Memory B cell (primary cell): ENCODE results near the gene MYZAP.

Source experiments
- ATAC-seq: fragments of 150-1000 bp; cut with Tn5 transposase; 2 replicates; pipeline ENCODE4 v1.10.0; 2021; ENCODE audit warnings: low read depth, mild to moderate bottlenecking, moderate library complexity
- DNase-seq, 2 donors: peaks; one replicate each; pipeline ENCODE4 v3.0.0; 2022; ENCODE audit warnings: low spot score in 2 of 2
- H3K27ac Mint-ChIP-seq: one replicate; pipeline ENCODE4 v1.8.0; 2022; ENCODE audit warnings: mild to moderate bottlenecking, moderate library complexity, mixed read lengths
- H3K27me3 Mint-ChIP-seq: one replicate; pipeline ENCODE4 v1.8.0; 2022; ENCODE audit warnings: mixed read lengths
- H3K36me3 Mint-ChIP-seq: one replicate; pipeline ENCODE4 v1.8.0; 2022; ENCODE audit warnings: mild to moderate bottlenecking, mixed read lengths
- H3K4me1 Mint-ChIP-seq: one replicate; pipeline ENCODE4 v1.8.0; 2022; ENCODE audit warnings: mixed read lengths
- H3K4me3 Mint-ChIP-seq: one replicate; pipeline ENCODE4 v1.8.0; 2022; ENCODE audit warnings: mild to moderate bottlenecking, moderate library complexity, mixed read lengths
- H3K9me3 Mint-ChIP-seq: one replicate; pipeline ENCODE4 v1.8.0; 2022; ENCODE audit warnings: mixed read lengths

Gene MYZAP

DNA sequence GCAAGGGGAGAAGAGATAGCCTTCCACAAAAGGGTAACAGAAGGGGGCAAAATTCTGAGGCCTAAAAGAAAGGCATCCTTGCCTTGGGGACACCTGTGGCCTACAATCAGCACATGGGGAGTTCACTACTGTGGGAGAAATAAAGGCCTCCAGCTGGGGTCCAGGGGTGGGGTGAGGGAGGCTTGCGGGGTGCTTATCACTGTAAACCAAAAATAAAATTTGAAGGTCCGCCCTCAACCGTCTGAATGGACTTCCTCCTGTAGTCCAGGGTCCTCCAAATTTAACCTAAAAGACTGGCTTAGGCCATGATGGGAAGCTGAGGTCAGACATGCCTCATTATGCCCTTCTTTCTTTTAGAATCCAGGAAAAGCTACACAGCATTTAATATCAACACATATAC, 112.7 kb downstream of the MYZAP start:
- no peak for DNase-seq
- Mint-ChIP-seq H3K4me1 (peaks cover 11% of the 10 kb centered on the region), H3K36me3 (peaks cover 1% of the 10 kb centered on the region), H3K4me3 (no peak overlapping the region), H3K27ac (peak overlapping the region; percentile 15), H3K9me3 (no peaks in the 10 kb centered on the region), H3K27me3 (peaks cover 9% of the 10 kb centered on the region)
- ATAC-seq: no peak

DNA sequence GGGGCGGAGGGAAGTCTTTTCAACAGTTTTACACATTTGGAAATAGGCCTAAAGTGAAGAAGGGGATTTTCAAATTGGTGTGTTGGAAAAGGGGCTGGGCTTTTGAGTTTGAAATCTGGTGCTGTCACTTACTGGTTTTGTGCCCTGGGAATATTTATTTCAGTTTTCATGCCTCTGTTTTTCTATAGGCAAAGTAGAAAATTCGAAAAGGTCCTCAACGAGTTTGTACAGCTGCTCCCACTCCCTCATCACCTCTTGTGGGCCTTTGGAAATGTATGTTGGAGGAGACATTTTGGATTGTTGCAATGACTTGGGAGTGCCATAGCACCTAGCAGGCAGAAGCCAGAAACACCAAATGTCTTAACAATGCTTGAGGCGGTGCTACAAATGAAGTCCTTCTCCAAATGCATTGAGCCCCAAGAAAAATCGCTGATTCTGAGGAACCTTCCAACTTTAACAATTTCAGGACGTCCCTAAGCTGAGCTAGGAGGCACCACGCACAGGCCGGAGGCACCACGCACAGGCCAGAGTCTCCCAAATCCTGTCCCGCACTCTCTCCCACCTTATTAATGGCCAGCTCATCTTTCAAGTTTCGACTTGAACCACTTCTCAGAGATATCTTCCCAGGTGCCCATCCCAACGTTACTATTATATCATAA, 114.2 kb downstream of the MYZAP start:
- Mint-ChIP-seq H3K9me3 (no peaks in the 10 kb centered on the region), H3K36me3 (peaks cover 9% of the 10 kb centered on the region), H3K4me1 (peaks cover 18% of the 10 kb centered on the region), H3K27ac (peak overlapping the region; percentile 87), H3K27me3 (peaks cover 4% of the 10 kb centered on the region), H3K4me3 (peak overlapping the region; percentile 85)
- DNase-seq (no peak), ATAC-seq (no peak)

DNA sequence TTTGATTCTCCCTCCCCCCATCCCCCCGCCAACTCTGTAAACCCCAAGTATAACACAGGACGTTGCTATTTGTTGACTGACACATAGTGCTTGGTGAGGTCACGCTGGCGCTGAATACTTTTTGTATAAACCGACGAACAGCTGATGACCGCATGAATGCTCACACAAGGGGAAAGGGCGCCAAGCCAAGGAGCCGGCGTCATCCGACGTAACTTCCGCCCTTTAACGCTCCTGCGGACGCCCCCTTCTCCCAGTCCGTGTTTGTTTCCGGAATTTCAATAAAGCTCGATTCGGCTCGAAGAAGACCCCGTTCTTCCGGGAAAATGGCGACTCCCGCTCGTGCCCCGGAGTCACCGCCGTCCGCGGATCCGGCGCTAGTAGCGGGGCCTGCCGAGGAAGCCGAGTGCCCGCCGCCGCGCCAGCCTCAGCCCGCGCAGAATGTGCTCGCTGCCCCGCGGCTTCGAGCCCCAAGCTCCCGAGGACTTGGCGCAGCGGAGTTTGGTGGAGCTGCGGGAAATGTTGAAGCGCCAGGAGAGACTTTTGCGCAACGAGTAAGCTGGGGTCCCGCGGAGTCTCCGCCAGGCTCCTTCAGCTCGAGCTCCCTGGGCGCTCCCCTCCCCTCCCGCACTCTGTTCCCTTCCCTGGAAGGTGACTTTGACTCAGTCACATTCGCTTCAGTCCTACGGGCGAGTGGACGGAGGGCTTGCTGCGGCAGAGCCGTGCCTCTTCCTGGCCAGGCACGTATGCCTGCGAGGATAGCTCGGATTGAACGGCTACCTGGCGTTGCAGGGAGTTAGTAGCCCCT, 114.9 kb downstream of the MYZAP start, which contains the start of gene POLR2M:
Gene POLR2M (plus strand): TSS at position 310 of the 805 bp plus-strand sequence. CDS start 129 bp downstream, at position 439.
- Mint-ChIP-seq H3K4me3 (peak within 1 kb of the TSS; percentile 85), H3K36me3 (peaks cover 15% of the 10 kb centered on the region), H3K27ac (peak within 1 kb of the TSS; percentile 87), H3K9me3 (no peaks in the 10 kb centered on the region), H3K27me3 (peaks cover 4% of the 10 kb centered on the region), H3K4me1 (peaks cover 24% of the 10 kb centered on the region)
- ATAC-seq: peak; percentile 93
- peak; percentile 77 to 84 for DNase-seq

DNA sequence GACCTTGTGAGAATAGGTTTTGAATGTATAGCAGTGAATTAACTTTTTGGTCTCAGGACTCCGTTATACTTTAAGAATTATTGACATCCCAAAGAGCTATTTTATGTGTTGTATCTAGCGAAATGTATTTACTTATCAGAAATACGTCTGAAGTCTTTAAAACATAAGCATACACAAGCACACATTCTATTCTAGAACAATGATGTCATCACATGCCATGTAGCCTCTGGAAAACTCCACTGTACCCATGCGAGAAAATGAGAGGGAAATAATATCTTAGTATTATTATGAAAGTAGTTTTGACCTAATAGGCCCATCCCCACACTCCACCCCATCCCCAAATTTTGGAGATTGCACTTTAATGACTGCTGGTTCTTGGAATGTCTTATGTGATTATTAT, 116.3 kb downstream of the MYZAP start:
- H3K9me3 Mint-ChIP-seq: no peaks in the 10 kb centered on the region
- peaks cover 27% of the 10 kb centered on the region for H3K4me1 Mint-ChIP-seq
- ATAC-seq (no peak), DNase-seq (no peak)
- H3K27me3 Mint-ChIP-seq: no peaks in the 10 kb centered on the region
- peak overlapping the region; percentile 87 for H3K27ac Mint-ChIP-seq
- H3K36me3 Mint-ChIP-seq: peaks cover 25% of the 10 kb centered on the region
- H3K4me3 Mint-ChIP-seq: no peak overlapping the region

DNA sequence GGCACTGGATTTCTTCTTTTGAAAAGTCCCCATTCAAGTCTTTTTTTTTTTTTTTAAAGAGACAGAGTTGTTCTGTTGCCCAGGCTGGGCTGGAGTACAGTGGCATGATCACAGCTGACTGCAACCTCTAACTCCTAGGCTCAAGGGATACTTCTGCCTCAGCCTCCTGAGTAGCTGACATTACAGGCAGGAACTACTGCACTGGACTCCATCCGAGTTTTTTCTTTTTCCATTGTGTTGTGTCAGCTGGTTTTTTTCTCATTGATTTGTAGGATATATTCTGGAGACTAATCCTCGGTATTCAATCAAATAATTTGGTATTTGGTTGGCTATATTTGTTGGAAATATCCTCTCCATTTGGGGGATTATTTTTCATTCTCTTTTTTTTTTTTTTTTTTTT, 126.6 kb downstream of the MYZAP start:
- Mint-ChIP-seq H3K9me3 (peaks cover 4% of the 10 kb centered on the region), H3K27me3 (no peaks in the 10 kb centered on the region), H3K36me3 (peaks cover 41% of the 10 kb centered on the region), H3K4me3 (no peak overlapping the region), H3K27ac (no peak overlapping the region), H3K4me1 (peaks cover 2% of the 10 kb centered on the region)
- DNase-seq (no peak), ATAC-seq (no peak)

DNA sequence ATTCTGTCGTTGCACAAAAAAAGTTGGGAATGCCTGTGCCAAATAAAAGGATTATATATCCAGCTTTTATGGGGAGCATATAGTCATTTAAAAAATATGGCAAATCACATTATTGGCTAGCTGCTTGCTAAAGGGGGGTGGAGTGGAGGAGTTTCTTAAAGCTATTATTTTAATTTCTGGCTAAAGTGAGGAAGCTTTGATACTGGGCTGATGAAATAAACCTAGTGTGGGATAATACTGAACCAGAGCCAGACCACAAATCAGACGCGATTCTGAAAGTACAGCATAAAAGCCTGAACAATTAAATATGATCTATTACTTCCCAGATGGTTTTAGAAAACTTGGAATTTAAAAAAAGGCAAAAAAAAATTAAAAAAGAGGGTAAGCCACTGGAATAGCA, 129.2 kb downstream of the MYZAP start:
- no peaks in the 10 kb centered on the region for H3K27me3 Mint-ChIP-seq
- peaks cover 7% of the 10 kb centered on the region for H3K9me3 Mint-ChIP-seq
- H3K4me3 Mint-ChIP-seq: no peak overlapping the region
- H3K27ac Mint-ChIP-seq: no peak overlapping the region
- H3K4me1 Mint-ChIP-seq: no peaks in the 10 kb centered on the region
- DNase-seq (no peak), ATAC-seq (no peak)
- H3K36me3 Mint-ChIP-seq: peaks cover 42% of the 10 kb centered on the region

DNA sequence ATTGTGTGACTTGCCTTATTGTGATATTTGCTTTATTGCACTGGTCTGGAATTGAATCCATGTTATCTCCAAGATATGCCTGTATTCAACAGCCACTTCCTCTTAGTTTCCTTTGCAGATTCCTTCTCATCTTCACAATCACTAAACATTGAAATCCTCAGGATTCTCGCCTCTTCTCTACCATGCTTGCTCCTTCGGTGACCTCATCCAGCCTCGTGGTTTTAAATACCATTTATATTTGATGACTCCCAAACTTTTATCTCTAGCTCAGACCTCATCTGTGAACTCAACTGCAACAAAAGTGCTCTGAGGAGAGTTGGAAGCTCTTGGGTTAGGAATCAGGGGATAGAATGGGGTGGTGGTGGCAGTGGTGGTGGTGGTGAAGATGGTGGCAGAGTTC, 134.7 kb downstream of the MYZAP start:
- DNase-seq (no peak), ATAC-seq (no peak)
- H3K9me3 Mint-ChIP-seq: peaks cover 5% of the 10 kb centered on the region
- no peak overlapping the region for H3K4me3 Mint-ChIP-seq
- H3K36me3 Mint-ChIP-seq: peaks cover 22% of the 10 kb centered on the region
- no peaks in the 10 kb centered on the region for H3K27me3 Mint-ChIP-seq
- no peak overlapping the region for H3K27ac Mint-ChIP-seq
- no peaks in the 10 kb centered on the region for H3K4me1 Mint-ChIP-seq

DNA sequence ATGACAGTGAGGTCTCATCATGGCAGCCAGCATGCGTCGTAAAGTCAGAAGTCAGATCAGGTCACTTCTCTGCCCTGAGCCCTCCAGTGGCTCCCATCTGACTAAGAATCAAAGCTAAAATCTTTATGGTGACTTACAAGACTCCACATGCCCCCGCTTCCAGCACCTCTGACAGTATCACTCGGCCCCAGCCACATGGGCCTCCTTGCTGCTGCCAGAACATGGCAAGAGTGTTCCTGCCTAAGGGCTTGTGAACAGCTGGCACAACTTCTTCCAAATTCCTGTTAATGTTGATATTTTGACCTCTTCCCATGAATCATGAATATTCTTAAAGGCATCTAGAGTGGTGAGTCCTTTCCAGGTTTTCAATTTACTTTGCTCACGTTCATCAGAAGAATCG, 135.3 kb downstream of the MYZAP start:
- no peak for DNase-seq
- Mint-ChIP-seq H3K4me1 (no peaks in the 10 kb centered on the region), H3K27ac (no peak overlapping the region), H3K9me3 (peaks cover 5% of the 10 kb centered on the region), H3K36me3 (peaks cover 22% of the 10 kb centered on the region), H3K4me3 (no peak overlapping the region), H3K27me3 (no peaks in the 10 kb centered on the region)
- ATAC-seq: no peak

DNA sequence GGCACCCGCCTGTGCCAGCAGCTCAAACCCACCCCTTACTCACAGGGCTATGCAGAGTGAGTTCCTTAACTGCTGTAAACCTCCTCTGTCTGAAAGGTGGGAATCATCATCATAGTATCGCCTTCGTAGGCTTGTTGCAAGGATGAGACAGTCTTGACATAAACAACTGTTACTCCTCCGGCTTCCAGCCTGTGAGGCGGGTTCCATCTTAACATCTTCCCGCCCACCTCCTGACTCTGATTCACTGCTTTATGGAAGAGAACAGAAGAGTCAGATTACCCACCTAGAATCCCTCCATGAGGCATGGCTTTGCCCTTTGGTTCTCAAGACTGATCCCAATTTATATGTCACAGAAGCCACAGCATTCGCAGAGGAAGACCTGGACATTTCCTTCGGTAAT, 136.7 kb downstream of the MYZAP start:
- no peaks in the 10 kb centered on the region for H3K27me3 Mint-ChIP-seq
- DNase-seq (no peak), ATAC-seq (no peak)
- H3K36me3 Mint-ChIP-seq: peaks cover 16% of the 10 kb centered on the region
- H3K27ac Mint-ChIP-seq: no peak overlapping the region
- H3K4me3 Mint-ChIP-seq: no peak overlapping the region
- no peaks in the 10 kb centered on the region for H3K4me1 Mint-ChIP-seq
- H3K9me3 Mint-ChIP-seq: peaks cover 3% of the 10 kb centered on the region

DNA sequence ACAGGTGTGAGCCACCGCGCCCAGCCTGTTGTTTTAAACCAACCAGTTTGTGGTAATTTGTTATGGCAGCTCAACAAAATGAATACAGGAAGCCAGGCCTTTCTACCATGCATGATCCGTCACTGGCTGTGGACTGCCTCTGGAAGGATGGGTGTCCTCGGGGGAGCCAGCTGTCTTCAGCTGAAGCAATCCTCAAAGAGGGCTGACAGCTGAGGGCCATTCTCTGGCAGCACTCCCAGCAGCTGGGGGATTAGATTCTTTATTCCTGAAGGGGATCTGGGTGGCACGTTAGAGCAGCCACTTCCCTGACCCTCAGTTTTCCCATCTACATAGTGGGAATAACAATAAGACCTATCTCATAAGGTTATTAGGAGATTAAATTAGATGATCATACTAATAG, 139.2 kb downstream of the MYZAP start:
- DNase-seq (no peak), ATAC-seq (no peak)
- Mint-ChIP-seq H3K4me1 (no peaks in the 10 kb centered on the region), H3K36me3 (peaks cover 4% of the 10 kb centered on the region), H3K9me3 (no peaks in the 10 kb centered on the region), H3K4me3 (no peak overlapping the region), H3K27me3 (no peaks in the 10 kb centered on the region), H3K27ac (no peak overlapping the region)

DNA sequence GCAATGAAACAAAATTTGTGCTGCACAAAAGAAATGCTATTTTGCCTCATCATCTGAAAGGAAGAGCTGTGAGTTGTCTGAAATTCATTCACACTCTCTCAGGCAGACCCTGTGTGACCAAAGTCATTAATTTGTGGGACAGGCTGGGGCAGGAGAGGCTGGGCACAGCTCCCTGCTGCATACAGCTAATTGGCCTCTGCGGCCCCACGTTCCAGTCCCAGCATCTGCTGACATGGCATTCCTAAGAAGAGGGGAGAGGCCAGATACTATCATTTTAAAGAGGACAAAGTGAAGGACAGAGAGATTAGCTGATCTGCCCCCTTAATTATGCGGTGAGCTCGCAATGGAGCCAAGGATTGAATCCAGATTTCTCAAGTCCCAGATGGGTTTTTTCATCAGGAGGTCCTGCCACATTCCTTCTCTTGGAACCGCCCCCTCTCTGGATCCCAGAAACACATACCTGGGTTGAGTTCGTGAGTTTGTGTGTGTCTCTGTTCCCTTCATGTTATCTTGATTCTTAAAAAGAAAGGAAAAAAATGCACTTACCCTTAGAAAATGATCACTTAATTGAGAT, 139.9 kb downstream of the MYZAP start:
- no peak for DNase-seq
- H3K4me1 Mint-ChIP-seq: no peaks in the 10 kb centered on the region
- ATAC-seq: no peak
- no peaks in the 10 kb centered on the region for H3K27me3 Mint-ChIP-seq
- H3K27ac Mint-ChIP-seq: no peak overlapping the region
- no peak overlapping the region for H3K4me3 Mint-ChIP-seq
- H3K36me3 Mint-ChIP-seq: peaks cover 4% of the 10 kb centered on the region
- H3K9me3 Mint-ChIP-seq: no peaks in the 10 kb centered on the region

DNA sequence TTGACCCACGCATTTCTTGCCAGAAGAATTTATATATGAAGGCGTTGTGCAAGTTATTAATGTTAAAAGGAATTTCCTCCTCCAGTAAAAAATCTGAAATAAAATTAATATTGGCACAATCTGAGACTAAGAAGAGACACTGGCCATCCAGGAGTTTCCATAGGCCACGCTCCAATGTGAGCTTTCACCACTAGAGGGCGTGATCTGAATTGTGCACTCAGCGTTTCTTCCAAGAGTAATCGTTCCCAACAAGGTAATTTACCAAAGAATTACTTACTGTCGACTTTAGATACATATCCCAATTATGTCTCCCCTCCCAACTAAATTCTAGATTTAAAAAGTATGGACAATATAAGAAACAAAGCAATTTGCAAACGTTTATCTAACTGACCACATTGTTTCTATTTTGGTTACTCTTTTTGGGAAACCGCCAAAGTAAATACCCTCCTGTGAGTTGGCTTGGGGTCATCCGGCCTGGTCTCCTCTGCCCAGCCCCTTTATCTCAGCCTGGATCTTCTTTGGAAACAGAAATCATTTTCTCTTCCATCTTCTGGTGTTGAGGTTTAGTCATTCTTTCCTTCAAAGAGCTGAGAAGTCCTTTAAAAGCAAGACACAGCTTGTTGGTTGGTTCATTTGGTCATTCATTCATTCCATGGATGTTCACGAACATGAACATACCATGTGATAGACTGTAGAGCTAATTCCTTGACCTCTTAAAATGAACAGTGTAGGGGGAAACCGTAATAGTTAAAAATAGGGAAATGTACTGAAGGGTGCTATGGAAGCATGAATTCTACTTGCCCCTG, 141.0 kb downstream of the MYZAP start:
- peak; percentile 31 to 33 for DNase-seq
- no peaks in the 10 kb centered on the region for H3K27me3 Mint-ChIP-seq
- no peak for ATAC-seq
- H3K4me3 Mint-ChIP-seq: no peak overlapping the region
- no peak overlapping the region for H3K27ac Mint-ChIP-seq
- H3K36me3 Mint-ChIP-seq: peaks cover 4% of the 10 kb centered on the region
- no peaks in the 10 kb centered on the region for H3K4me1 Mint-ChIP-seq
- no peaks in the 10 kb centered on the region for H3K9me3 Mint-ChIP-seq

DNA sequence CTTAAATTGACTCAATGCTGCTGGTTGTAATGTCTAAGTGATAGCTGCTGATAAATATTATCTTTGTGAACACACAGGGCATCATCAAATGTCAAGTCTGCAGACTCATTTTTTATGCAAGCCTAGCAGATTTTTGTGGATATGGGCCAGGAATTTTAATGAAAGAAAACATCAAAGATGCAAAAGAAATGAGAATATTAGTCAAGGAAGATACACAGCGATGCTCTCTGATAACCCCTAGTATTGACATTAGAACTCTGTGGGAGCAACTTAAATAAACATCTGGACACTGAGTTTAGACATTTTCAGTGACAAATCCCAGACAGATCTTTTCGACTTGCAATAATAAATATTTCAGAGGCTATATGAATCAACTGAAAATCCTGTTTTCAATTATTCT, 143.2 kb downstream of the MYZAP start:
- Mint-ChIP-seq H3K36me3 (peaks cover 4% of the 10 kb centered on the region), H3K27me3 (no peaks in the 10 kb centered on the region), H3K27ac (no peak overlapping the region), H3K4me3 (no peak overlapping the region), H3K4me1 (no peaks in the 10 kb centered on the region), H3K9me3 (no peaks in the 10 kb centered on the region)
- DNase-seq (no peak), ATAC-seq (no peak)
